Upper lobe of left lung (tissue), 6 donors: ENCODE data around the gene BCL2. TPM values are rescaled to one million over a fixed set of nuclear protein-coding genes. Genes with fewer than 3 reads are reported as not detected.

Source experiments
- ATAC-seq, 2 donors: fragments of 200-7000 bp; cut with Tn5 transposase; one replicate each; pipeline ENCODE4 v1.9.1; 2022; ENCODE audit warnings: mild to moderate bottlenecking in 2 of 2, moderate library complexity in 2 of 2; ENCODE audit not compliant: low FRiP score in 2 of 2
- DNase-seq, 2 donors: peaks; one replicate each; pipeline ENCODE4 v3.0.0-alpha.2; 2019 to 2020
- H3K27ac ChIP-seq, 4 donors: fragments of 200-600 bp; sonication (generic); one replicate each; pipeline ENCODE4 v1.5.1; 2016 to 2019
- H3K27me3 ChIP-seq, 4 donors: fragments of 200-600 bp; sonication (generic); one replicate each; pipeline ENCODE4 v1.5.1; 2017 to 2019
- H3K36me3 ChIP-seq, 4 donors: fragments of 200-600 bp; sonication (generic); one replicate each; pipeline ENCODE4 v1.5.1; 2016 to 2019
- H3K4me1 ChIP-seq, 4 donors: fragments of 200-600 bp; sonication (generic); one replicate each; pipeline ENCODE4 v1.5.1; 2018 to 2019
- H3K4me3 ChIP-seq, 4 donors: fragments of 200-600 bp; sonication (generic); one replicate each; pipeline ENCODE4 v1.5.1; 2017 to 2019; ENCODE audit warnings: mild to moderate bottlenecking in 2 of 4, moderate library complexity in 1 of 4
- H3K9me3 ChIP-seq, 4 donors: fragments of 200-600 bp; sonication (generic); one replicate each; pipeline ENCODE4 v1.5.1; 2018 to 2019
- CTCF ChIP-seq, 6 experiments: fragments of 450-650 bp in 4 of 6; fragments of 200-600 bp in 2 of 6; sonication (generic) in 2 of 6; IDR thresholded peaks; one replicate each; pipeline ENCODE4 v1.5.1; 2016 to 2019; ENCODE audit warnings: antibody characterized with exemption in 6 of 6
- EP300 ChIP-seq, 4 donors: sonication (generic); formaldehyde crosslinking; IDR thresholded peaks; one replicate each; pipeline ENCODE4 v1.5.1; 2017; ENCODE audit warnings: antibody characterized with exemption in 4 of 4, control low read depth in 2 of 4
- POLR2A ChIP-seq, 4 donors: fragments of 450-650 bp; IDR thresholded peaks; one replicate each; pipeline ENCODE4 v1.5.1; 2016 to 2017; ENCODE audit warnings: antibody characterized with exemption in 4 of 4, mild to moderate bottlenecking in 2 of 4
- POLR2AphosphoS5 ChIP-seq, 2 donors: sonication (generic); formaldehyde crosslinking; IDR thresholded peaks; one replicate each; pipeline ENCODE4 v1.5.1; 2017; ENCODE audit warnings: antibody characterized with exemption in 2 of 2
- WGBS, 2 donors: methylation state at CpG; one replicate each; pipeline ENCODE4 v1.1.5; 2017 to 2018; 5-methylcytosine and 5-hydroxymethylcytosine counted together
- total RNA-seq, 6 donors: library from RNA; depleted of rRNA in 4 of 6; stranded (reverse); fragments of >200 nt in 4 of 6; gene quantifications; one replicate each; pipeline versions ENCODE4 v1.1.0 to v1.2.1, GENCODE V29; 2016 to 2021
- donor health status: DM: no; HTN: no; CAD: no; lungs with moderate emphysema.
- donor health status: DM: no; HTN: yes; CAD: no; lungs with severe emphysema.

The BCL2 gene
- total RNA-seq, 6 donors from 2014 or later = 5.9 to 19.9 (median 11.4) TPM

DNA sequence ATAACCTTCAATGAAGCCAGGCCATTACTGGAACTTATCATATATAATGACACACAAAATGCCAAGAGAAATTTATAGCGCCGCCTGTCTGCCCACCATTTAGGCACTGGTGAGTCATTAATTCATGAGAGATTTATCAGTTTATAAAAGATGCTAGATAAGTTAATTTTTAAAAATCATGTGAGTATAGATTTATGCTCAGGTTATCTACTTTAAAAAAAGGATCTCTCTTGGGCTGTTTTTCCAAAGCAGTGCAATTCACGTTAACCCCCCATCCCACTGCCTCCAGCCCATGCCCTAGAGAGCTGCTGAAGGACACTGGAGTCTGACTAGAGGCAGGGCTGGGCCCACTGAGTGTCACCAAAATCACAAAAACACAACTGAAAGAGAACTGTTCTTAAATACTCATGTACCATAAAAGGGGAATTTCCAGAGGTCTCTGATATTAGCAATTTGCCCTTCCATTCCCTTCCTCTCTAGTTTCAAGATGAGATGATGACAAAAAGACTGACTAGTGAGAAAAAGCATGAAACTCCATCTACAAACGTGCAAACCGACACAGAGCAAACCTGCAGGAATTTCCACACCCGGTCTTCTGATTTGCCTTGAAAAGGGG is 160.8 kb downstream of the BCL2 start:
- Histone ChIP-seq H3K4me3 (no peak overlapping the region), H3K9me3 (no peaks in the 10 kb centered on the region), H3K4me1 (peaks cover 18 to 27% (median 20%) of the 10 kb centered on the region in 4 donors), H3K27me3 (no peaks in the 10 kb centered on the region), H3K27ac (no peak overlapping the region), H3K36me3 (no peaks in the 10 kb centered on the region)
- TF ChIP-seq POLR2AphosphoS5 (IDR thresholded peaks at IDR 0.05) (no peak), POLR2A (IDR thresholded peaks at IDR 0.05) (no peak)
- ATAC-seq (no peak), DNase-seq (no peak)
- 85 to 88% methylated on average over 6 of the region's 6 CpGs for WGBS, 2 donors

DNA sequence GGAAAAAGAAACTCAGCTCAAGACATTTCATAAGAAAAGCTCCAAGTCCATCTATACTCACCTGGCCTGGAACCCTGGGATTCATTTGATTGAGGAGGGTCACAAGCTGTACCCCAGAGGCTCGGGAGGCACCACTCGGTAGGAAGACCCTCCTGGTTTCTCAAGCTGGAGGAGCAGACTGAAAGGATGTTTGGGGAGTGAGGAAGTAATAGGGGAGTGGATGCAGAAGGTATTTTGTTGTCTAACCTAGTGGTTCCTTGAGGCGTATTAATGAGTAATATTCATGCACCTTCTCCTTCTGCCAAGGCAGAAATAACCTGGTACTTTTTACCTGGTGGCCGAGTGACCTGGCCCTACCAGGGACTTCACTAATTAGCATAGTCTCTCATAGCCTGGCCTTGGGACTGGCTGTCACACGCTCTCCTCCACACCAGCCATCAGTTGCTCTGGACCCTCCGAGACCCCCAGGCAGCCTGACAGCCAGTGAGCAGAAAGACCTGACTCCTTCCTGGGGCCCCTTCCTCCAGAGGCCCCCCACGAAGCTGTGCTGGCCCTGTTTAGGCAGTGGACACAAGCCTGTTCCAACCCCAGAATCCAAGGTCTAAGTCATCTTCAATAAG is 161.4 kb downstream of the BCL2 start:
- H3K27ac ChIP-seq = peak overlapping the region in 1 of 4 donors; percentile 33
- TF ChIP-seq EP300 (IDR thresholded peaks at IDR 0.05) = no peak
- no peak for TF ChIP-seq POLR2A (IDR thresholded peaks at IDR 0.05)
- TF ChIP-seq CTCF (IDR thresholded peaks at IDR 0.05) = no peak
- TF ChIP-seq POLR2AphosphoS5 (IDR thresholded peaks at IDR 0.05) = no peak
- no peaks in the 10 kb centered on the region for H3K36me3 ChIP-seq
- no peaks in the 10 kb centered on the region for H3K27me3 ChIP-seq
- no peaks in the 10 kb centered on the region for H3K9me3 ChIP-seq
- ATAC-seq (no peak), DNase-seq (no peak)
- H3K4me3 ChIP-seq = no peak overlapping the region
- H3K4me1 ChIP-seq = peaks cover 18 to 27% (median 20%) of the 10 kb centered on the region in 4 donors
- 68 to 73% methylated on average over 7 of the region's 7 CpGs for WGBS, 2 donors

DNA sequence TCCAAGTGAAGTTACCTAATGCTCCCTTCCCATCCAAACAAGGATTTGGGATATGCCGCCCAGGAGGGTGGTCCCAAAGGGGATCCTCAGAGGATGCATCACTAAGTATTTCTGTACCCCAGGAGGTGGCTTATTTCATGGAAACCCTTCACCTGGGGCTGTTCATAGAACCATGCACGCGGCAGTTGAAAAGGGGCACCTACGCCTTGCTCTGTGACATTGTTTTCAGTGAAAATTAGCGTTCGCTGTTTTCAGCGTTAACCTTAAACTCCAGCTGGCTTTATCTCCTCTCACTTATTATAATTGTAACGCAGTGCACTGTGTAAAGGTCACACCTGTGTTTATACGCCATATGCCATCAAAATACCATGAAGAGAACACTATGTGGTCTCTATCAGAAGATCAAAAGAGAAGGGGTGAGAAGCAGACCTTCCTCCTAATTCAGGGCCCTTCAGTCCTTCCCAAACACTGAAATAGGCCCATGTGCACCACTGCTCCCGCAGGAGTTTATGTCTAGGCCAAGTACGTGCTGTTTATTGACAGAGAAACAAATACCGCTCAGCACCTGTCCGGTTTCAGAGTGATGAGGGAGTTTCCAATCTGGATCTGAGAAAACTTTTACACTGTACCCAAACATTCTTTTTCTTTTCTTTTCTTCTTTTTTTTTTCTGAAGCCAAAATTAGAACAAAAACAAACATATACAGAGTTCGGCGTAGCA is 162.1 kb downstream of the BCL2 start:
- Histone ChIP-seq H3K4me3 (no peak overlapping the region), H3K9me3 (no peaks in the 10 kb centered on the region), H3K4me1 (peaks cover 15 to 22% (median 19%) of the 10 kb centered on the region in 4 donors), H3K36me3 (no peaks in the 10 kb centered on the region), H3K27ac (no peak overlapping the region), H3K27me3 (no peaks in the 10 kb centered on the region)
- no peak for ATAC-seq
- no peak for TF ChIP-seq POLR2A (IDR thresholded peaks at IDR 0.05)
- TF ChIP-seq EP300 (IDR thresholded peaks at IDR 0.05) = no peak
- no peak for TF ChIP-seq POLR2AphosphoS5 (IDR thresholded peaks at IDR 0.05)
- no peak for TF ChIP-seq CTCF (IDR thresholded peaks at IDR 0.05)
- WGBS, 2 donors = 82 to 83% methylated on average over 15 of the region's 15 CpGs
- no peak for DNase-seq

DNA sequence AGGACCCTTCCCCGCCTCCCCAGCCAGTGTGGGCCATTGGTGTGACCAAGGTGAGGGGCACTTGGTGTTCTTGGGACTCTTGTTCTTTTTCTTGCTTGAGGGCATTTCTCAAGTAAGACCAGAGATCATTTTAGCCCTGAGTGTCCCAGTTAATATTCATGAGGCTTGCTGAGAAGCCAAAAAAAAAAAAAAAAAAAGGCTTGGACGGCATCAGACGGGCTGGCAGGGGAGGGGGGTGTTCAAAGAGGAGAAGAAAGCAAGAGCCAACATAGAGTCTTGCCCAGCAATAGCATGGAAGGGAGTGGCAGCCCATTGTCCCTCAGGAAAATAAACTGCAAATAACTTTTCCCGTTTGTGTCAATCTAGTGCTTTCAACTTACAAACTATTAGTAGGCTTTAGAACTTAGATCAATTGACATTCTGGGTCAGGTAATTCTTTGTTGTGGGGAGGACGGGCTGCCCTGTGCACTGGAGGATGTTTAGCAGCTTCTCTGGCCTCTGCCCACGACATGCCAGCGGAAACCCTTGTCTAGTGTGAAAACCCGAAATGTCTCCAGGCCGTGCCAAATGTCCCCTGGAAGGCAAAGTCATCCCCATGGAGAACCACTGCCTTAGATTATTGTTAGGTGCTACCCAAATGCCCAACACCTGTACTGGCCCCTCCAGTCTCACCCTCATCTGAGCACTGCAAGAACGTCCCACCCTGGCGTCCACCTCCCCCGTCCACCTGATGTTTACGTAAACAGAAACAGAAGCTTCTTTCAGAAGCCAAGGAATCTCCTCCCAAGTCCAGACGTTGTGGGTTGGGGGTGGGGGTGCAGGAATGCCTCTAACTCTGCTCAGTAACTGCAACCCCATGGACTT is 163.4 kb downstream of the BCL2 start:
- H3K27ac ChIP-seq = peak overlapping the region in 3 of 4 donors; percentile 42 to 69 (median 61)
- no peaks in the 10 kb centered on the region for H3K36me3 ChIP-seq
- peaks cover 6 to 13% (median 12%) of the 10 kb centered on the region in 4 donors for H3K4me1 ChIP-seq
- ATAC-seq (no peak), DNase-seq (no peak)
- no peaks in the 10 kb centered on the region for H3K27me3 ChIP-seq
- H3K4me3 ChIP-seq = no peak overlapping the region
- no peaks in the 10 kb centered on the region for H3K9me3 ChIP-seq
- no peak for TF ChIP-seq CTCF (IDR thresholded peaks at IDR 0.05)
- TF ChIP-seq POLR2AphosphoS5 (IDR thresholded peaks at IDR 0.05) = no peak
- WGBS, 2 donors = 61 to 65% methylated on average over 10 to 14 of the region's 14 CpGs
